ENCODE measurements around the gene SEC16A. TPM values are rescaled to one million over a fixed set of nuclear protein-coding genes. Genes with fewer than 3 reads are reported as not detected.
A peak's percentile ranks its signal among the peaks of the same experiment; 100 is the strongest.

Gene SEC16A
- total and polyA plus RNA-seq, 3 donors from 2014 or later = 67.8 to 103 (median 90.4) TPM

GRCh38 chr9:136495238-136495800 is 12.5 kb upstream of the SEC16A start:
- TF ChIP-seq CTCF (IDR thresholded peaks at IDR 0.05) (no peak), POLR2A (IDR thresholded peaks at IDR 0.05) (no peak)
- Histone ChIP-seq H3K27me3 (no peaks in the 10 kb centered on the region), H3K4me3 (no peak overlapping the region), H3K36me3 (ENCODE audit: low read depth, missing control alignments) (no peaks in the 10 kb centered on the region), H3K27ac (no peak overlapping the region), H3K9me3 (no peaks in the 10 kb centered on the region), H3K4me1 (no peaks in the 10 kb centered on the region)
- no peak for DNase-seq
- intact Hi-C loops (cut with DNase I; ENCODE audit: low total_unique reads) = no loop called here
- 90 to 92% methylated on average over 17 of the region's 17 CpGs for WGBS, 2 donors

GRCh38 chr9:136494531-136495215 is 11.8 kb upstream of the SEC16A start:
- peak; percentile 61 for DNase-seq
- no peak for TF ChIP-seq CTCF (IDR thresholded peaks at IDR 0.05)
- TF ChIP-seq POLR2A (IDR thresholded peaks at IDR 0.05) = no peak
- intact Hi-C loops (cut with DNase I; ENCODE audit: low total_unique reads) = no loop called here
- Histone ChIP-seq H3K27me3 (no peaks in the 10 kb centered on the region), H3K27ac (no peak overlapping the region), H3K36me3 (ENCODE audit: low read depth, missing control alignments) (no peaks in the 10 kb centered on the region), H3K4me1 (no peaks in the 10 kb centered on the region), H3K4me3 (no peak overlapping the region), H3K9me3 (no peaks in the 10 kb centered on the region)
- 81 to 86% methylated on average over 19 to 29 of the region's 29 CpGs for WGBS, 2 donors

GRCh38 chr9:136494012-136494411 is 11.2 kb upstream of the SEC16A start:
- H3K27me3 ChIP-seq = no peaks in the 10 kb centered on the region
- no peak overlapping the region for H3K4me3 ChIP-seq
- 70 to 85% methylated on average over 9 of the region's 9 CpGs for WGBS, 2 donors
- no peaks in the 10 kb centered on the region for H3K9me3 ChIP-seq
- H3K36me3 ChIP-seq (ENCODE audit: low read depth, missing control alignments) = no peaks in the 10 kb centered on the region
- DNase-seq = no peak
- no peak overlapping the region for H3K27ac ChIP-seq
- TF ChIP-seq POLR2A (IDR thresholded peaks at IDR 0.05) (no peak), CTCF (IDR thresholded peaks at IDR 0.05) (no peak)
- no peaks in the 10 kb centered on the region for H3K4me1 ChIP-seq
- intact Hi-C loops (cut with DNase I; ENCODE audit: low total_unique reads) = no loop called here

GRCh38 chr9:136493567-136493971 is 10.7 kb upstream of the SEC16A start:
- H3K9me3 ChIP-seq = no peaks in the 10 kb centered on the region
- TF ChIP-seq POLR2A (IDR thresholded peaks at IDR 0.05) = no peak
- no peak for TF ChIP-seq CTCF (IDR thresholded peaks at IDR 0.05)

More at GRCh38 chr9:136493567-136493971, 10.7 kb upstream of the SEC16A start:
- WGBS, 2 donors = 85 to 86% methylated on average over 1 to 8 of the region's 8 CpGs
- no peak overlapping the region for H3K4me3 ChIP-seq
- DNase-seq = no peak
- H3K4me1 ChIP-seq = no peaks in the 10 kb centered on the region
- no peak overlapping the region for H3K27ac ChIP-seq
- no peaks in the 10 kb centered on the region for H3K27me3 ChIP-seq
- intact Hi-C loops (cut with DNase I; ENCODE audit: low total_unique reads) = no loop called here
- no peaks in the 10 kb centered on the region for H3K36me3 ChIP-seq (ENCODE audit: low read depth, missing control alignments)
